Measurements from ENCODE around the gene ATP5PO. TPM values are rescaled to one million over a fixed set of nuclear protein-coding genes. Genes with fewer than 3 reads are reported as not detected.

Gene ATP5PO
- total RNA-seq, 2 experiments from 2014 or later: 210 to 227 TPM

DNA sequence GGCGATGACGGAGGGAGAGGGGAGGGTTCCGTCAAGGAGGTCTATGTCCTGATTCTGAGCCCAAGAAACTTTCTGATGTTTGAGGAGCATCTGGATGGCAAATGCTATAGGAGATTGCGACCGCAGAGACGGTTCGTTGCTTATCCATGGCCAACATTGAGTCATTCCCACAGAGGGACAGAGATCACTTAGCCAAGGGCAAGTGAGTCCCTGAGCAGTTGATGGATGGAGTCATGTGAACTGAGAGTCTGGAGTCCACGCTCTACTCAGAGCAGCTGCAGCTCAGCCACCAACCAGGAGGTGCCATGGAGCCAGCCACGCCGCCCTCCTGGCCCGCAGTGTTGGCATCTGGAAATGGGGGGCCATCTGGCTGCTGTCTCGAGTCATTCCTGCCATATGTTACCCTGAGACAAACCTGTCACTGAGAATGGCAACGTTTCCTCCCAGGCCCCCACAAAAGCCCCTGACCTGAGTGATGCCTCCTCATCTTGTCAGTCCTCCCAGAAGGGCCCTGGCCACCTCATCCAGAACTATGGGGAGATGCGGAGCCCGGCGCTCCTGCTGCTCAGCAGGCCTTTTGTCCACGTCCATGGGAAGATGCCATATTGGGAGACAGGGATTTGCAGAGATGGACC lies 58.6 kb downstream of the ATP5PO start:
- no peak for DNase-seq (ENCODE audit: low spot score)
- Histone ChIP-seq H3K9me3 (ENCODE audit: low read length) (no peaks in the 10 kb centered on the region), H3K4me2 (ENCODE audit: low read length) (no peak overlapping the region), H3K9me2 (ENCODE audit: insufficient read depth, low read length) (no peaks in the 10 kb centered on the region), H3K4me3 (ENCODE audit: low read depth, low read length, poor library complexity, severe bottlenecking) (no peak overlapping the region), H4K20me1 (ENCODE audit: insufficient read depth, low read length) (no peaks in the 10 kb centered on the region), H3K79me2 (ENCODE audit: insufficient read depth, low read depth, low read length) (no peaks in the 10 kb centered on the region), H3K4me1 (ENCODE audit: insufficient read depth, low read length, poor library complexity, severe bottlenecking) (no peaks in the 10 kb centered on the region), H3K27ac (ENCODE audit: low read depth, low read length, poor library complexity, severe bottlenecking) (no peak overlapping the region), H3K36me3 (ENCODE audit: insufficient read depth, low read length) (no peaks in the 10 kb centered on the region), H2AFZ (ENCODE audit: low read length) (no peak overlapping the region)
- CTCF ChIA-PET (ENCODE audit: unreplicated experiment): no interaction called here
- no TSS peak for BruUV-seq (replicated peaks)
- POLR2A ChIA-PET: no interaction called here
- intact Hi-C loops (cut with micrococcal nuclease; ENCODE audit: unreplicated experiment): no loop called here
- TF ChIP-seq EZH2phosphoT487 (IDR thresholded peaks at IDR 0.05; ENCODE audit: borderline replicate concordance, low read depth, low read length): no peak

DNA sequence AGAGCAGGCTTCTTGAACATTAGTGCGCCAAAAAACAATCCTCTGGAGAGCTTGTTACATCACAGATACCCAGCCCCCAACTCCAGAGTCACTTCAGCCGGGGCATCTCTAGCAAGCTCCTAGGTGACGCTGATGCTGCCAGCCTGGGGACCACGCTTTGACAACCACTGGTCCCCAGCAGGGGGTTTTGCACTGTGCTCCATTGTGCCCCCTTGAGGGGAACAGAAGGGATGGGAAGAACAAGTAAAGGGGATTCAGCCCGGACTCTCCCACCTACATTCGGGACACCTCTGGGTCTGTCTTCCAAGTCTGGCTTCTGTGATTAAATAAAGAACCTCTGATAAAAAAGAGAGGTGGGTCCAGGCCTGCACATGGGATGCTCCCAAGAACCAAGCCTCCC lies 60.4 kb downstream of the ATP5PO start:
- no TSS peak for BruUV-seq (replicated peaks)
- H3K4me3 ChIP-seq (ENCODE audit: low read depth, low read length, poor library complexity, severe bottlenecking): no peak overlapping the region
- peak; percentile 4 for DNase-seq (ENCODE audit: low spot score)
- CTCF ChIA-PET (ENCODE audit: unreplicated experiment): no interaction called here
- H3K9me2 ChIP-seq (ENCODE audit: insufficient read depth, low read length): no peaks in the 10 kb centered on the region
- no peaks in the 10 kb centered on the region for H3K9me3 ChIP-seq (ENCODE audit: low read length)
- no peak overlapping the region for H3K27ac ChIP-seq (ENCODE audit: low read depth, low read length, poor library complexity, severe bottlenecking)
- H3K36me3 ChIP-seq (ENCODE audit: insufficient read depth, low read length): no peaks in the 10 kb centered on the region
- no peaks in the 10 kb centered on the region for H3K79me2 ChIP-seq (ENCODE audit: insufficient read depth, low read depth, low read length)
- intact Hi-C loops (cut with micrococcal nuclease; ENCODE audit: unreplicated experiment): no loop called here
- no peak for TF ChIP-seq EZH2phosphoT487 (IDR thresholded peaks at IDR 0.05; ENCODE audit: borderline replicate concordance, low read depth, low read length)
- TF ChIP-seq, protein P1, sequence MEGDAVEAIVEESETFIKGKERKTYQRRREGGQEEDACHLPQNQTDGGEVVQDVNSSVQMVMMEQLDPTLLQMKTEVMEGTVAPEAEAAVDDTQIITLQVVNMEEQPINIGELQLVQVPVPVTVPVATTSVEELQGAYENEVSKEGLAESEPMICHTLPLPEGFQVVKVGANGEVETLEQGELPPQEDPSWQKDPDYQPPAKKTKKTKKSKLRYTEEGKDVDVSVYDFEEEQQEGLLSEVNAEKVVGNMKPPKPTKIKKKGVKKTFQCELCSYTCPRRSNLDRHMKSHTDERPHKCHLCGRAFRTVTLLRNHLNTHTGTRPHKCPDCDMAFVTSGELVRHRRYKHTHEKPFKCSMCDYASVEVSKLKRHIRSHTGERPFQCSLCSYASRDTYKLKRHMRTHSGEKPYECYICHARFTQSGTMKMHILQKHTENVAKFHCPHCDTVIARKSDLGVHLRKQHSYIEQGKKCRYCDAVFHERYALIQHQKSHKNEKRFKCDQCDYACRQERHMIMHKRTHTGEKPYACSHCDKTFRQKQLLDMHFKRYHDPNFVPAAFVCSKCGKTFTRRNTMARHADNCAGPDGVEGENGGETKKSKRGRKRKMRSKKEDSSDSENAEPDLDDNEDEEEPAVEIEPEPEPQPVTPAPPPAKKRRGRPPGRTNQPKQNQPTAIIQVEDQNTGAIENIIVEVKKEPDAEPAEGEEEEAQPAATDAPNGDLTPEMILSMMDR (conservative IDR thresholded peaks at IDR 0.05; ENCODE audit: low read length): peak; percentile 69
- H3K4me2 ChIP-seq (ENCODE audit: low read length): no peak overlapping the region
- no peaks in the 10 kb centered on the region for H3K4me1 ChIP-seq (ENCODE audit: insufficient read depth, low read length, poor library complexity, severe bottlenecking)
- H2AFZ ChIP-seq (ENCODE audit: low read length): no peak overlapping the region
- POLR2A ChIA-PET: no interaction called here
- H4K20me1 ChIP-seq (ENCODE audit: insufficient read depth, low read length): no peaks in the 10 kb centered on the region

DNA sequence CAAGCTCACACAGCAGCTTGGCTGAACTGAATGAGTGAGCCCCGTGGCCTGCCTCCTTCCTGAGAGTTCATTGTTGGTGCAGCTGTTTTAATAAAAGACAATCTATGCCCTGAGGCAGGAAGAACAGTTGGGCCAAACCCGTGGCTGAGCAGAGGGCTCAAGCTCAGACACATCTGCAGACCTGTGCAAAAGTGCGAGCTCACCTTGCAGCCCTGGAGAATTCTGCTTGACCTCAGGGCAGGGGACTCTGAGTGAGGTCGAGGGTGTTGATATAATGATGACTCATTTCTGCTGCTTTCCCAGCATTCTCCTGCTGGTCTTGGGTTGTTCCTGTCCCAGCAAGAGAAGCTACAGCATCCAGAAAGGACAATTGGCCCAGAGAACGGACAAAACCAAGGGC lies 61.0 kb downstream of the ATP5PO start:
- Histone ChIP-seq H3K9me2 (ENCODE audit: insufficient read depth, low read length) (no peaks in the 10 kb centered on the region), H3K4me1 (ENCODE audit: insufficient read depth, low read length, poor library complexity, severe bottlenecking) (no peaks in the 10 kb centered on the region), H3K79me2 (ENCODE audit: insufficient read depth, low read depth, low read length) (no peaks in the 10 kb centered on the region), H3K9me3 (ENCODE audit: low read length) (no peaks in the 10 kb centered on the region), H3K4me3 (ENCODE audit: low read depth, low read length, poor library complexity, severe bottlenecking) (no peak overlapping the region), H3K36me3 (ENCODE audit: insufficient read depth, low read length) (no peaks in the 10 kb centered on the region), H3K27ac (ENCODE audit: low read depth, low read length, poor library complexity, severe bottlenecking) (no peak overlapping the region), H4K20me1 (ENCODE audit: insufficient read depth, low read length) (no peaks in the 10 kb centered on the region), H2AFZ (ENCODE audit: low read length) (no peak overlapping the region), H3K4me2 (ENCODE audit: low read length) (no peak overlapping the region)
- TF ChIP-seq, protein P1 (conservative IDR thresholded peaks at IDR 0.05; ENCODE audit: low read length): no peak
- TF ChIP-seq EZH2phosphoT487 (IDR thresholded peaks at IDR 0.05; ENCODE audit: borderline replicate concordance, low read depth, low read length): no peak
- intact Hi-C loops (cut with micrococcal nuclease; ENCODE audit: unreplicated experiment): no loop called here
- ChIA-PET POLR2A (interaction anchor here (0.6 kb wide), 1 partner anchor 166 kb away, joined by 4 read pairs; no protein-coding TSS in a partner anchor), CTCF (ENCODE audit: unreplicated experiment) (no interaction called here)
- BruUV-seq (replicated peaks): no TSS peak
- no peak for DNase-seq (ENCODE audit: low spot score)

Other genes with a start within 250 kb of the ATP5PO start
- 15.2 and 20.9 TPM in 2 replicates for gene MRPS6, start 157.8 kb upstream of the ATP5PO start, total RNA-seq (2014; rRNA removed; shearing (Covaris generic))
- 56.1 and 64.7 TPM in 2 replicates for gene MRPS6, start 157.8 kb upstream of the ATP5PO start, total RNA-seq (2022)
- 26.3 and 31.5 TPM in 2 replicates for gene SLC5A3, start 157.8 kb upstream of the ATP5PO start, total RNA-seq (2014; rRNA removed; shearing (Covaris generic))
- 22.2 and 26.6 TPM in 2 replicates for gene SLC5A3, start 157.8 kb upstream of the ATP5PO start, total RNA-seq (2022)

All from OCI-LY7 (cell line).